Neural progenitor cell (in vitro differentiated cells): ENCODE data around the gene GLYATL2.

Experiments used
- EZH2 ChIP-seq: fragments of 200-600 bp; sonication (generic); IDR thresholded peaks from 2 replicates; pipeline ENCODE4 v1.6.1; 2017; ENCODE audit warnings: antibody characterized with exemption, mild to moderate bottlenecking, moderate library complexity
- EZH2phosphoT487 ChIP-seq: fragments of 200-600 bp; sonication (generic); IDR thresholded peaks from 2 replicates; pipeline ENCODE4 v1.6.1; 2017; ENCODE audit warnings: antibody characterized with exemption
- TF ChIP-seq, protein P1 (sequence below): fragments of 200-600 bp; sonication (generic); IDR thresholded peaks from 2 replicates; pipeline ENCODE4 v1.5.1; 2017; ENCODE audit warnings: antibody characterized with exemption, mild to moderate bottlenecking

- TF ChIP-seq, protein P1, sequence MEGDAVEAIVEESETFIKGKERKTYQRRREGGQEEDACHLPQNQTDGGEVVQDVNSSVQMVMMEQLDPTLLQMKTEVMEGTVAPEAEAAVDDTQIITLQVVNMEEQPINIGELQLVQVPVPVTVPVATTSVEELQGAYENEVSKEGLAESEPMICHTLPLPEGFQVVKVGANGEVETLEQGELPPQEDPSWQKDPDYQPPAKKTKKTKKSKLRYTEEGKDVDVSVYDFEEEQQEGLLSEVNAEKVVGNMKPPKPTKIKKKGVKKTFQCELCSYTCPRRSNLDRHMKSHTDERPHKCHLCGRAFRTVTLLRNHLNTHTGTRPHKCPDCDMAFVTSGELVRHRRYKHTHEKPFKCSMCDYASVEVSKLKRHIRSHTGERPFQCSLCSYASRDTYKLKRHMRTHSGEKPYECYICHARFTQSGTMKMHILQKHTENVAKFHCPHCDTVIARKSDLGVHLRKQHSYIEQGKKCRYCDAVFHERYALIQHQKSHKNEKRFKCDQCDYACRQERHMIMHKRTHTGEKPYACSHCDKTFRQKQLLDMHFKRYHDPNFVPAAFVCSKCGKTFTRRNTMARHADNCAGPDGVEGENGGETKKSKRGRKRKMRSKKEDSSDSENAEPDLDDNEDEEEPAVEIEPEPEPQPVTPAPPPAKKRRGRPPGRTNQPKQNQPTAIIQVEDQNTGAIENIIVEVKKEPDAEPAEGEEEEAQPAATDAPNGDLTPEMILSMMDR = no peak
- TF ChIP-seq EZH2 (no peak), EZH2phosphoT487 (no peak)
These were observed 30.8 kb downstream of the GLYATL2 start for GRCh38 chr11:58813693-58814092.
